GM23338 (cell line): ENCODE measurements around the gene C10orf90. TPM values are rescaled to one million over a fixed set of nuclear protein-coding genes. Genes with fewer than 3 reads are reported as not detected.

Experiments used
- ATAC-seq: fragments of 200-7000 bp; cut with Tn5 transposase; 3 replicates; pipeline ENCODE4 v1.9.1; 2020
- DNase-seq: peaks from one replicate; pipeline ENCODE4 v3.0.0-alpha.2; 2015; ENCODE audit warnings: low spot score
- H2AFZ ChIP-seq: fragments of 200-600 bp; sonication (generic); 2 replicates; pipeline ENCODE4 v1.8.0; 2016; ENCODE audit warnings: antibody characterized with exemption, mild to moderate bottlenecking, moderate library complexity
- H3F3A ChIP-seq: fragments of 200-600 bp; sonication (generic); replicated peaks from 2 replicates; pipeline ENCODE4 v1.8.0; 2017; ENCODE audit warnings: antibody characterized with exemption, mixed run types, low read depth
- H3K27ac ChIP-seq: fragments of 200-600 bp; sonication (generic); 2 replicates; pipeline ENCODE4 v1.6.1; 2016; ENCODE audit warnings: low read depth
- H3K27me3 ChIP-seq: fragments of 200-600 bp; sonication (generic); 2 replicates; pipeline ENCODE4 v1.8.0; 2016; ENCODE audit warnings: mild to moderate bottlenecking, mixed run types, moderate library complexity; ENCODE audit not compliant: insufficient read depth
- H3K36me3 ChIP-seq: fragments of 200-600 bp; sonication (generic); 2 replicates; pipeline ENCODE4 v1.8.0; 2016; ENCODE audit warnings: mild to moderate bottlenecking; ENCODE audit not compliant: insufficient read depth
- H3K4me1 ChIP-seq: fragments of 200-600 bp; sonication (generic); 2 replicates; pipeline ENCODE4 v1.8.0; 2016; ENCODE audit warnings: mild to moderate bottlenecking, moderate library complexity; ENCODE audit not compliant: insufficient read depth
- H3K4me2 ChIP-seq: fragments of 200-600 bp; sonication (generic); 2 replicates; pipeline ENCODE4 v1.7.1; 2017; ENCODE audit warnings: mixed run types
- H3K4me3 ChIP-seq: fragments of 200-600 bp; sonication (generic); 2 replicates; pipeline ENCODE4 v1.6.1; 2016; ENCODE audit warnings: mixed run types
- H3K79me2 ChIP-seq: fragments of 200-600 bp; sonication (generic); replicated peaks from 2 replicates; pipeline ENCODE4 v1.8.0; 2017; ENCODE audit warnings: mild to moderate bottlenecking; ENCODE audit not compliant: insufficient read depth
- H3K9me2 ChIP-seq: fragments of 200-600 bp; sonication (generic); 2 replicates; pipeline ENCODE4 v1.8.0; 2017; ENCODE audit not compliant: insufficient read depth
- H4K20me1 ChIP-seq: fragments of 200-600 bp; sonication (generic); replicated peaks from 2 replicates; pipeline ENCODE4 v1.8.0; 2017; ENCODE audit warnings: mild to moderate bottlenecking; ENCODE audit not compliant: insufficient read depth
- H3K27ac Mint-ChIP-seq: 2 replicates; pipeline ENCODE4 v1.8.0; 2020; ENCODE audit warnings: inconsistent platforms, mild to moderate bottlenecking, moderate library complexity, mixed read lengths
- H3K27me3 Mint-ChIP-seq: 3 replicates; pipeline ENCODE4 v1.8.0; 2022; ENCODE audit warnings: low read depth, mild to moderate bottlenecking, moderate library complexity, mixed read lengths, inconsistent platforms; ENCODE audit not compliant: insufficient read depth, poor library complexity
- H3K36me3 Mint-ChIP-seq: 3 replicates; pipeline ENCODE4 v1.8.0; 2021; ENCODE audit warnings: low read depth, mild to moderate bottlenecking, inconsistent platforms, moderate library complexity, mixed read lengths
- H3K4me1 Mint-ChIP-seq: 3 replicates; pipeline ENCODE4 v1.8.0; 2020; ENCODE audit warnings: mild to moderate bottlenecking, inconsistent platforms, mixed read lengths
- H3K4me3 Mint-ChIP-seq: 3 replicates; pipeline ENCODE4 v1.8.0; 2021; ENCODE audit warnings: moderate library complexity, mild to moderate bottlenecking, inconsistent platforms, mixed read lengths
- H3K9me3 Mint-ChIP-seq: 3 replicates; pipeline ENCODE4 v1.8.0; 2020; ENCODE audit warnings: moderate library complexity, mild to moderate bottlenecking, inconsistent platforms, mixed read lengths
- CREB1 ChIP-seq: fragments of 250-450 bp; sonication (Bioruptor Pico); IDR thresholded peaks from 2 replicates; pipeline ENCODE4 v1.5.0; 2020; ENCODE audit warnings: low read depth, mild to moderate bottlenecking, moderate library complexity
- EZH2phosphoT487 ChIP-seq: fragments of 200-600 bp; sonication (generic); IDR thresholded peaks from one replicate; pipeline ENCODE4 v1.8.1; 2018; ENCODE audit warnings: antibody characterized with exemption; ENCODE audit not compliant: unreplicated experiment
- JUNB ChIP-seq: IDR thresholded peaks from one replicate; pipeline ENCODE4 v1.6.1; 2016; ENCODE audit warnings: antibody characterized with exemption; ENCODE audit not compliant: unreplicated experiment
- NANOG ChIP-seq: IDR thresholded peaks from 2 replicates; pipeline ENCODE4 v1.6.1; 2016; ENCODE audit warnings: antibody characterized with exemption, borderline replicate concordance
- REST ChIP-seq: IDR thresholded peaks from one replicate; pipeline ENCODE4 v1.6.1; 2018; ENCODE audit warnings: antibody characterized with exemption; ENCODE audit not compliant: unreplicated experiment
- STAT1 ChIP-seq: IDR thresholded peaks from one replicate; pipeline ENCODE4 v1.6.1; 2016; ENCODE audit warnings: antibody characterized with exemption; ENCODE audit not compliant: unreplicated experiment
- polyA plus RNA-seq: library from polyadenylated mRNA; unstranded; fragments of >200 nt; fragmentation: Nextera tagmentation; extraction: Ambion mirVana; gene quantifications from 2 replicates; pipeline ENCODE4 v1.2.1, GENCODE V29; 2016
- total RNA-seq: library from RNA; depleted of rRNA; stranded (reverse); fragments of >200 nt; shearing (Covaris generic); gene quantifications from 2 replicates; pipeline ENCODE4 v1.2.3, GENCODE V29; 2014
- TF ChIP-seq, protein P1 (sequence below): fragments of 250-450 bp; sonication (Bioruptor Pico); IDR thresholded peaks from 2 replicates; pipeline ENCODE4 v1.5.0; 2020; ENCODE audit warnings: mild to moderate bottlenecking, moderate library complexity
- TF ChIP-seq, protein P2 (sequence below): IDR thresholded peaks from 2 replicates; pipeline ENCODE4 v1.6.1; 2016; ENCODE audit warnings: antibody characterized with exemption

C10orf90 gene
- total and polyA plus RNA-seq, 2 experiments from 2014 or later: 0.76 to 0.97 TPM

DNA sequence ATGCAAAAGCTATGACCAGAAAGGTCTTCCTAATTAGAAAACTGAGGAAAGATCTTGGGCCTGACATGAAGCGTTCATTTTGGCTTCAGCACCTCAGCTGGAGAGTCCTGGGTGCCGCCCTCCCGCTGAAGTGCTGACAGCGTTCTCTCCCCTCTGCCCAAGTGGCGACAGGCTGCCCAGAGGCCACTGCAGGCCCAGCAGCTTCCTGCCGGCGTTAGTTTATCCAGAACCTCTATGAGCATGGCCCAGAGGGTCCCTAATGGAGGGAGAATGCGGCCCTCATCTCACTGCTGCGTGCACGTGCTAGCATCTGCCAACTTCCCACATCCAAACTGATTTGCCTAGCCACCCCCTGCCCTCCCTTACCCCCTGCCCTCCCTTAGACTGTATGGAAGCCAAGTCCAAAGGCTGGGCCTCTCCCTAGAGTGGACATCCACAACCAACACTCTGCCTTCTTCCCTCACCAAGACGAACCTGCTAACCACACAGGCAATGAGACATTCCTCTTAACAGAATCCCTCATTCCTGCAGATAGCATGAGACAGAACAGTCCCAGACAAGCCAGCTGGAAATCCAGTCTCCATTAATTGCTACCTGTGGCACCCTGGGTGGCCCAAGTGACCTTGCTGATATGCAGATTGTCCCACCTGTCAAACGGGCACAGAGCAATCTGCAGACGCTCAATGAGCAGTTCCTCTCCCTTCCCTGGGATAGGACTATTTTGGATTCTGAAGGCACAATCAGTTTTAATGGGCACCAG is 108.4 kb downstream of the C10orf90 start (continued):
- no peak for TF ChIP-seq REST
- TF ChIP-seq EZH2phosphoT487: no peak

DNA sequence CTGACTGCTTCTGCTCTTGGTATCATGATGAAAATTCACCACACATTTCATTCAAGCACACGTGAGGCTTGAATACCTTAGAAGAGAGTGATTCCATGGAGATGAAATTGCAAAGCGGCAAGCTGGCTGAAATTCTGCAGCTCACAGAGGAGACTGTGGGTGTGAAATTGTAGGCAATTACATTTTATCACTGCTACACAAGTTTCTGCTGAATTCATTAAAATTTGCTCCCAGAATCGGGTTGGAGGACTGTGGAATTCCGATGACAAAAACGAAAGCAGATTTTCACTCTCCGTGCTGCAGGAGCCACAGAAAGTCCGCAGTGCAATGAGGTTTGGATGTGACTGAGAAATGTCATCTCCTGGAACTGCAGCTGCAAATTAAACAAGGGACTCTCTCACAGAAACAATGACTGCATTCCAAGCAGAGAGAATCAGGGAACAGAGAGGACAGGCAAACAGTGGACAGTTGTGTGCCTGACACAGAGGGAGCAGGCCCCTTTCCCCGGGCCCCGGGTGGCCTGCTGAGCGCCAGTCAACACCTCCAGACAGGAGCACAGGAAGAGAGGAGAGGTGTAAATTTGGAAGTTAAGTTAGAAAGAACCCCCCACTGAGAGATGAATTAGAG is 109.1 kb downstream of the C10orf90 start:
- H3K27ac ChIP-seq: no peak overlapping the region
- peak overlapping the region; percentile 64 for H3K4me2 ChIP-seq
- H3K9me3 Mint-ChIP-seq: peaks cover 15% of the 10 kb centered on the region
- DNase-seq (peak; percentile 32), ATAC-seq (peak; percentile 81)
- H3K79me2 ChIP-seq: no peaks in the 10 kb centered on the region
- peaks cover 10% of the 10 kb centered on the region; the same call in 1 of the 2 replicates for H3K9me2 ChIP-seq
- H2AFZ ChIP-seq: peak overlapping the region; percentile 29
- H3K27me3 Mint-ChIP-seq: peaks cover 6% of the 10 kb centered on the region
- peaks cover 24% of the 10 kb centered on the region for H3K4me1 Mint-ChIP-seq
- peak overlapping the region; percentile 10; the same call in 1 of the 3 replicates for H3K4me3 Mint-ChIP-seq
- no peaks in the 10 kb centered on the region for H3F3A ChIP-seq
- H3K4me3 ChIP-seq: no peak overlapping the region
- H4K20me1 ChIP-seq: no peaks in the 10 kb centered on the region
- no peaks in the 10 kb centered on the region for H3K27me3 ChIP-seq
- peaks cover 7% of the 10 kb centered on the region for H3K36me3 Mint-ChIP-seq
- peaks cover 17% of the 10 kb centered on the region for H3K4me1 ChIP-seq
- no peak overlapping the region for H3K27ac Mint-ChIP-seq
- no peaks in the 10 kb centered on the region; the same call in 1 of the 2 replicates for H3K36me3 ChIP-seq
- TF ChIP-seq JUNB (no peak), STAT1 (no peak), NANOG (no peak), REST (no peak), CREB1 (CRISPR knock-in tag) (no peak)
- TF ChIP-seq, protein P1, sequence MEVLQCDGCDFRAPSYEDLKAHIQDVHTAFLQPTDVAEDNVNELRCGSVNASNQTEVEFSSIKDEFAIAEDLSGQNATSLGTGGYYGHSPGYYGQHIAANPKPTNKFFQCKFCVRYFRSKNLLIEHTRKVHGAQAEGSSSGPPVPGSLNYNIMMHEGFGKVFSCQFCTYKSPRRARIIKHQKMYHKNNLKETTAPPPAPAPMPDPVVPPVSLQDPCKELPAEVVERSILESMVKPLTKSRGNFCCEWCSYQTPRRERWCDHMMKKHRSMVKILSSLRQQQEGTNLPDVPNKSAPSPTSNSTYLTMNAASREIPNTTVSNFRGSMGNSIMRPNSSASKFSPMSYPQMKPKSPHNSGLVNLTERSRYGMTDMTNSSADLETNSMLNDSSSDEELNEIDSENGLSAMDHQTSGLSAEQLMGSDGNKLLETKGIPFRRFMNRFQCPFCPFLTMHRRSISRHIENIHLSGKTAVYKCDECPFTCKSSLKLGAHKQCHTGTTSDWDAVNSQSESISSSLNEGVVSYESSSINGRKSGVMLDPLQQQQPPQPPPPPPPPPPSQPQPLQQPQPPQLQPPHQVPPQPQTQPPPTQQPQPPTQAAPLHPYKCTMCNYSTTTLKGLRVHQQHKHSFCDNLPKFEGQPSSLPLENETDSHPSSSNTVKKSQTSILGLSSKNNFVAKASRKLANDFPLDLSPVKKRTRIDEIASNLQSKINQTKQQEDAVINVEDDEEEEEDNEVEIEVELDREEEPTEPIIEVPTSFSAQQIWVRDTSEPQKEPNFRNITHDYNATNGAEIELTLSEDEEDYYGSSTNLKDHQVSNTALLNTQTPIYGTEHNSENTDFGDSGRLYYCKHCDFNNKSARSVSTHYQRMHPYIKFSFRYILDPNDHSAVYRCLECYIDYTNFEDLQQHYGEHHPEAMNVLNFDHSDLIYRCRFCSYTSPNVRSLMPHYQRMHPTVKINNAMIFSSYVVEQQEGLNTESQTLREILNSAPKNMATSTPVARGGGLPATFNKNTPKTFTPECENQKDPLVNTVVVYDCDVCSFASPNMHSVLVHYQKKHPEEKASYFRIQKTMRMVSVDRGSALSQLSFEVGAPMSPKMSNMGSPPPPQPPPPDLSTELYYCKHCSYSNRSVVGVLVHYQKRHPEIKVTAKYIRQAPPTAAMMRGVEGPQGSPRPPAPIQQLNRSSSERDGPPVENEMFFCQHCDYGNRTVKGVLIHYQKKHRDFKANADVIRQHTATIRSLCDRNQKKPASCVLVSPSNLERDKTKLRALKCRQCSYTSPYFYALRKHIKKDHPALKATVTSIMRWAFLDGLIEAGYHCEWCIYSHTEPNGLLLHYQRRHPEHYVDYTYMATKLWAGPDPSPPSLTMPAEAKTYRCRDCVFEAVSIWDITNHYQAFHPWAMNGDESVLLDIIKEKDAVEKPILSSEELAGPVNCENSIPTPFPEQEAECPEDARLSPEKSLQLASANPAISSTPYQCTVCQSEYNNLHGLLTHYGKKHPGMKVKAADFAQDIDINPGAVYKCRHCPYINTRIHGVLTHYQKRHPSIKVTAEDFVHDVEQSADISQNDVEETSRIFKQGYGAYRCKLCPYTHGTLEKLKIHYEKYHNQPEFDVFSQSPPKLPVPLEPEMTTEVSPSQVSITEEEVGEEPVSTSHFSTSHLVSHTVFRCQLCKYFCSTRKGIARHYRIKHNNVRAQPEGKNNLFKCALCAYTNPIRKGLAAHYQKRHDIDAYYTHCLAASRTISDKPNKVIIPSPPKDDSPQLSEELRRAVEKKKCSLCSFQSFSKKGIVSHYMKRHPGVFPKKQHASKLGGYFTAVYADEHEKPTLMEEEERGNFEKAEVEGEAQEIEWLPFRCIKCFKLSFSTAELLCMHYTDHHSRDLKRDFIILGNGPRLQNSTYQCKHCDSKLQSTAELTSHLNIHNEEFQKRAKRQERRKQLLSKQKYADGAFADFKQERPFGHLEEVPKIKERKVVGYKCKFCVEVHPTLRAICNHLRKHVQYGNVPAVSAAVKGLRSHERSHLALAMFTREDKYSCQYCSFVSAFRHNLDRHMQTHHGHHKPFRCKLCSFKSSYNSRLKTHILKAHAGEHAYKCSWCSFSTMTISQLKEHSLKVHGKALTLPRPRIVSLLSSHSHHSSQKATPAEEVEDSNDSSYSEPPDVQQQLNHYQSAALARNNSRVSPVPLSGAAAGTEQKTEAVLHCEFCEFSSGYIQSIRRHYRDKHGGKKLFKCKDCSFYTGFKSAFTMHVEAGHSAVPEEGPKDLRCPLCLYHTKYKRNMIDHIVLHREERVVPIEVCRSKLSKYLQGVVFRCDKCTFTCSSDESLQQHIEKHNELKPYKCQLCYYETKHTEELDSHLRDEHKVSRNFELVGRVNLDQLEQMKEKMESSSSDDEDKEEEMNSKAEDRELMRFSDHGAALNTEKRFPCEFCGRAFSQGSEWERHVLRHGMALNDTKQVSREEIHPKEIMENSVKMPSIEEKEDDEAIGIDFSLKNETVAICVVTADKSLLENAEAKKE (CRISPR knock-in tag): peak; percentile 58; the same call in 1 of the 2 replicates
- TF ChIP-seq, protein P2, sequence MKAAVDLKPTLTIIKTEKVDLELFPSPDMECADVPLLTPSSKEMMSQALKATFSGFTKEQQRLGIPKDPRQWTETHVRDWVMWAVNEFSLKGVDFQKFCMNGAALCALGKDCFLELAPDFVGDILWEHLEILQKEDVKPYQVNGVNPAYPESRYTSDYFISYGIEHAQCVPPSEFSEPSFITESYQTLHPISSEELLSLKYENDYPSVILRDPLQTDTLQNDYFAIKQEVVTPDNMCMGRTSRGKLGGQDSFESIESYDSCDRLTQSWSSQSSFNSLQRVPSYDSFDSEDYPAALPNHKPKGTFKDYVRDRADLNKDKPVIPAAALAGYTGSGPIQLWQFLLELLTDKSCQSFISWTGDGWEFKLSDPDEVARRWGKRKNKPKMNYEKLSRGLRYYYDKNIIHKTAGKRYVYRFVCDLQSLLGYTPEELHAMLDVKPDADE: no peak
